ENCODE measurements around the gene USP22. TPM values are rescaled to one million over a fixed set of nuclear protein-coding genes. Genes with fewer than 3 reads are reported as not detected.
"Not testable (repeated sequence)": the region's sequence is repeated elsewhere in the genome, so short reads cannot be mapped to it uniquely, and the experiment has no call there.

The USP22 gene
- total RNA-seq: 100 to 1,000 TPM; 175 to 195 TPM

- no peaks in the 10 kb centered on the region for H3K9me3 Mint-ChIP-seq
- H3K4me1 Mint-ChIP-seq (ENCODE audit: low read depth): peaks cover 39% of the 10 kb centered on the region
- H3K36me3 Mint-ChIP-seq (ENCODE audit: insufficient read depth in 2 of 2): peaks cover 0 to 5% of the 10 kb centered on the region in 2 donors
- H3K27me3 Mint-ChIP-seq (ENCODE audit: low read depth): no peaks in the 10 kb centered on the region
- DNase-seq (peak; percentile 43 to 96), ATAC-seq (replicated peaks in 1 of 2) (peak; percentile 68)
- peak within 1 kb of the TSS; percentile 99 to 100 for H3K4me3 Mint-ChIP-seq
- peak within 1 kb of the TSS; percentile 99 for H3K27ac Mint-ChIP-seq
Measured at GRCh38 chr17:21042458-21043295, at the start of gene USP22. Gene USP22, minus strand, starts transcription at chr17:21043011. Its CDS starts 176 bp downstream, at chr17:21042835.

DNA sequence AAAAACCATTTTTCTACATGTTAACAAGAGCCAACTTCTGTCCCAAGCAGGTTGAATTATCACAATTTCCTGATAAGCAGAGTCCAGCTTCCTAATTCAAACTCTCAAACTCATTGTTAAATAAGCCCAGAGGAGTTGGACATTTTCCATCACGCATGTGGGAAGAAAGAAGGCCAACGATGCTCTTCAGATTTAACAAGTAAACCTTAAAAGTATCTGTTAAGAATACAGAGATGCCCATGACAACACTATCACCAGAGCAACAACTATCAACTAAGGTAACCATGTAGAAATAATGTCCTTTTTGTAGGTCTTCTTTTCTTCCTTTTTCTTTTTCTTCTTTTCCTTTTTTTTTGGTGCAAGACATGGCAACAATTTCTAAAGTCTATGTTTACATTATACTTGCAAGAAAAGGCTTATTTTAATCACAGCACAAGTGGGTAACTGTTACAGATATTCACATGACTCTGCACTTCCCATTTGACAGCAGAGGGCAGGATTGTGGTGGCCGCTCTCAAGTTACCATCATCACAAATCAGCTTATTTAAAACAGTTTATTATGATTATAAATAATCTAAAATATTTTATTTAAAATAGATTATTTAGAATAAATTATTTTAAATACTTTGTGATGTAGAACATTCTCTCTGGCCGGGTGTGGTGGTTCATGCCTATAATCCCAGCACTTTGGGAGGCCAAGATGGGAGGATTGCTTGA, 48.2 kb upstream of the USP22 start:
- Mint-ChIP-seq H3K4me1 (ENCODE audit: low read depth) (peaks cover 9% of the 10 kb centered on the region), H3K9me3 (no peaks in the 10 kb centered on the region), H3K27me3 (ENCODE audit: low read depth) (no peaks in the 10 kb centered on the region), H3K36me3 (ENCODE audit: insufficient read depth in 2 of 2) (no peaks in the 10 kb centered on the region), H3K4me3 (no peak overlapping the region), H3K27ac (no peak overlapping the region)
- DNase-seq (no peak), ATAC-seq (replicated peaks in 1 of 2) (no peak)

DNA sequence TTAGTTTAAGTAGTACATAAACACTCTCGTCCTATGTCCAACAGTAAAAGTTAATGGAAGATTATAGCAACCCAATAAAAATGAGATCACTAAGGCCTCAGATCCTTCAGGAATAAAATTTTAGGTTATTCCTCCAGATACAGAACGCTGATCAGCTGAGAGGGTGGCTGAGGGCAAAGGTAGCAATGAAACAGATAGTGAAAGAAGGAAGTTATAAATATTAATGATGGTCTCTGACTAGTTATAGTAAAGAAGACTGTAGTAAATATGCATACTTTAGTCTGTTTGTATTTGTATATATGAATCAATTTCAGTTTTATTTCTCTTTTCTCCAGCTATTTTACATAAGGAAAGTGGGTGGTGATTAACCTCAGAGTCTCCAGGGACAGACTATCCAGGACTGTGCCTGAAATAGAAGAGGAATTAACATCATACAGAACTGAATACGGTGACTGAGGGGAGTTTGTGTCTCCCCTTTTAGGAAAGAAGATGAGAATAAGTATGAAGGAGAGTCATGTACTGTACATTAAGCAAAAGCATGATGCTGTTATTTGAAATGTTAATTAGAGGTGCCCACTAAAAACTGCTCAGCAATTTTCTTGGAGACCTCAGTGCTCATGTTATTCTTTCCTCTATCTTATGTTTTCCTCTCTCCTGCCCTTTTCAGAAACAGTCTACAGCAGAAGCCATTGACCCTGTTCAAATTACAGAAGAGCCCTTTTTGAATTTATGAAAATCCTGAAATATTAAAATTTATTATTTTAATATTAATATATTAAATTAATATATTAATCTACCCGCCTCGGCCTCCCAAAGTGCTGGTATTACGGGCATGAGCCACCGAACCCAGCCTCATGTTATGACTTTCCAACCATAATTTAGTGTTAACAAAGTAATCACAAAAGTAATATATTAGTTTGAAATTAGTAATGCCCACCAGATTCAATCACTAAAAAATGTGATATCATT, 47.4 kb upstream of the USP22 start:
- Mint-ChIP-seq H3K27me3 (ENCODE audit: low read depth) (no peaks in the 10 kb centered on the region), H3K9me3 (no peaks in the 10 kb centered on the region), H3K27ac (no peak overlapping the region), H3K4me1 (ENCODE audit: low read depth) (peaks cover 9% of the 10 kb centered on the region), H3K36me3 (ENCODE audit: insufficient read depth in 2 of 2) (no peaks in the 10 kb centered on the region), H3K4me3 (no peak overlapping the region)
- no peak for ATAC-seq (replicated peaks in 1 of 2)
- no peak for DNase-seq

DNA sequence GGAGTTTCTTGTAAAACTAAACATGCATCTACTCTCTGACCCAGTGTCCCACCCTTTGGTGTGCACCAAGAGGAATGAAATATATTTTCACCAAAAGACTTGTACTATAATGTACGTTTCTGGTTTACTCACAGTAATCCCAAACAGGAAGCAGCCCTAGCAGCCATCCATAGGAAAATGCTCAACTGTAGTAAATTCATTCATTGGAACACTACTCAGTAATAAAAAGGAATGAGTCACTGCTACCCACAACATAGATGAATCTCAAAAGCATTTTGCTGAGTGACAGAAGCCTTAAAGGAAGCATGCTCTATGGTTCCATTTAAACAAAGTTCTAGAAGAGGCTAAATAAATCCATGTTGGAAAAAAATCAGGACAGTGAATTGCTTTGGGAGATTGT, 46.3 kb upstream of the USP22 start:
- Mint-ChIP-seq H3K27ac (no peak overlapping the region), H3K4me1 (ENCODE audit: low read depth) (peaks cover 9% of the 10 kb centered on the region), H3K4me3 (no peak overlapping the region), H3K36me3 (ENCODE audit: insufficient read depth in 2 of 2) (no peaks in the 10 kb centered on the region), H3K9me3 (no peaks in the 10 kb centered on the region), H3K27me3 (ENCODE audit: low read depth) (no peaks in the 10 kb centered on the region)
- peak in 1 of 2 donors; percentile 45 for ATAC-seq (replicated peaks in 1 of 2)
- no peak for DNase-seq

DNA sequence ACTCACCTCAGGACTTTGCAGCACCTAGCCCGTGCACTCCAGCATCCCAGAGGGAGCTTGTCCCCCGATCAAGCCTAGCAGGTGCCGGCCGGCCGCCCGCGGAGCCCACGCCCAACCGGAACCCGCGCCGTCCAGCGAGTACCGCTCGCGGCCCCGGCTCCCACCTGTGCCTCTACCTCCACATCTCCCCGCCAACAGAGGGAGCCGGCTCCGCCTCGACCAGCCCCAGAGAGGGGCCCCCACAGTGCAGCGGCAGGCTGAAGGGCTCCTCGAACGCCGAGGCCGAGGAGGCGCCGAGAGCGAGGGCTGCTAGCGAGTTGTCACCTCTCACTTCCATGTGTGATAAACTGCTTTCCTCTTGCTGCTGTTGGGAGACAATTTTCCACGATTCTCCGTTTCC, 42.9 kb upstream of the USP22 start:
- ATAC-seq (replicated peaks in 1 of 2) (no peak), DNase-seq (no peak)
- no peaks in the 10 kb centered on the region for H3K36me3 Mint-ChIP-seq (ENCODE audit: insufficient read depth in 2 of 2)
- no peaks in the 10 kb centered on the region for H3K27me3 Mint-ChIP-seq (ENCODE audit: low read depth)
- H3K4me3 Mint-ChIP-seq: no peak overlapping the region
- H3K9me3 Mint-ChIP-seq: no peaks in the 10 kb centered on the region
- H3K4me1 Mint-ChIP-seq (ENCODE audit: low read depth): peaks cover 9% of the 10 kb centered on the region
- H3K27ac Mint-ChIP-seq: no peak overlapping the region

- not testable (repeated sequence) for H3K27ac Mint-ChIP-seq; H3K27me3 Mint-ChIP-seq (ENCODE audit: low read depth); H3K4me3 Mint-ChIP-seq; H3K9me3 Mint-ChIP-seq; ATAC-seq (replicated peaks in 1 of 2); H3K4me1 Mint-ChIP-seq (ENCODE audit: low read depth); H3K36me3 Mint-ChIP-seq (ENCODE audit: insufficient read depth in 2 of 2); DNase-seq
Measured at GRCh38 chr17:21085280-21085679, 42.5 kb upstream of the USP22 start.

- no peaks in the 10 kb centered on the region for H3K27me3 Mint-ChIP-seq (ENCODE audit: low read depth)
- ATAC-seq (replicated peaks in 1 of 2) (no peak), DNase-seq (no peak)
- no peak overlapping the region for H3K27ac Mint-ChIP-seq
- no peak overlapping the region for H3K4me3 Mint-ChIP-seq
- H3K36me3 Mint-ChIP-seq (ENCODE audit: insufficient read depth in 2 of 2): no peaks in the 10 kb centered on the region
- H3K9me3 Mint-ChIP-seq: no peaks in the 10 kb centered on the region
- no peaks in the 10 kb centered on the region for H3K4me1 Mint-ChIP-seq (ENCODE audit: low read depth)
Measured at GRCh38 chr17:21082001-21082436, 39.2 kb upstream of the USP22 start.

- DNase-seq (no peak), ATAC-seq (replicated peaks in 1 of 2) (no peak)
- H3K4me3 Mint-ChIP-seq: no peak overlapping the region
- H3K36me3 Mint-ChIP-seq (ENCODE audit: insufficient read depth in 2 of 2): no peaks in the 10 kb centered on the region
- no peaks in the 10 kb centered on the region for H3K4me1 Mint-ChIP-seq (ENCODE audit: low read depth)
- no peaks in the 10 kb centered on the region for H3K27me3 Mint-ChIP-seq (ENCODE audit: low read depth)
- H3K27ac Mint-ChIP-seq: no peak overlapping the region
- no peaks in the 10 kb centered on the region for H3K9me3 Mint-ChIP-seq
Measured at GRCh38 chr17:21079196-21079595, 36.4 kb upstream of the USP22 start.

- Mint-ChIP-seq H3K4me3 (no peak overlapping the region), H3K36me3 (ENCODE audit: insufficient read depth in 2 of 2) (no peaks in the 10 kb centered on the region), H3K27me3 (ENCODE audit: low read depth) (no peaks in the 10 kb centered on the region), H3K4me1 (ENCODE audit: low read depth) (no peaks in the 10 kb centered on the region), H3K27ac (no peak overlapping the region), H3K9me3 (no peaks in the 10 kb centered on the region)
- DNase-seq (no peak), ATAC-seq (replicated peaks in 1 of 2) (no peak)
Measured at GRCh38 chr17:21078016-21078780, 35.4 kb upstream of the USP22 start.

DNA sequence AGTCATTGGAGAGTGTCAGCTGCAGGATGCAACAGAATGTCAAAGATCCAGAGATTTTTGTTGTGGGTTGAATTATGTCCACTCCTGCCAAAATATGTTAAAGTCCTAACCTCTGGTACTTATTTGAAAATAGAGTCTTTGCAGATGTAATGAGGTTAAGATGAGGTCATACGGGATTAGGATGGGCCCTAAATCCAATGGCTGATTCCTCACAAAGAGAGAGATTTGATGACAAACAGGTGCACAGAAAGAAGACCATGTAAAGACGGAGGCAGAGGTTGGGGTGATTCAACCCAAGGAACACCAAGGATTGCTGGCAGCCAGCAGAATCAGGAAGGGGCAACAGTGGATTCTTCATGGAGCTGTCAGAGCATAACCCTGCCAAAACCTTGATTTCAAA, 34.5 kb upstream of the USP22 start:
- no peak overlapping the region for H3K4me3 Mint-ChIP-seq
- H3K27ac Mint-ChIP-seq: no peak overlapping the region
- ATAC-seq (replicated peaks in 1 of 2): no peak

GRCh38 chr17:21076242-21076641, 33.4 kb upstream of the USP22 start:
- Mint-ChIP-seq H3K36me3 (ENCODE audit: insufficient read depth in 2 of 2) (no peaks in the 10 kb centered on the region), H3K4me3 (no peak overlapping the region), H3K9me3 (no peaks in the 10 kb centered on the region), H3K27ac (no peak overlapping the region), H3K27me3 (ENCODE audit: low read depth) (no peaks in the 10 kb centered on the region), H3K4me1 (ENCODE audit: low read depth) (no peaks in the 10 kb centered on the region)
- DNase-seq (no peak), ATAC-seq (replicated peaks in 1 of 2) (no peak)

More for the DNA sequence above, 34.5 kb upstream of the USP22 start:
- no peaks in the 10 kb centered on the region for H3K36me3 Mint-ChIP-seq (ENCODE audit: insufficient read depth in 2 of 2)
- no peak for DNase-seq
- no peaks in the 10 kb centered on the region for H3K4me1 Mint-ChIP-seq (ENCODE audit: low read depth)
- no peaks in the 10 kb centered on the region for H3K9me3 Mint-ChIP-seq
- H3K27me3 Mint-ChIP-seq (ENCODE audit: low read depth): no peaks in the 10 kb centered on the region

DNA sequence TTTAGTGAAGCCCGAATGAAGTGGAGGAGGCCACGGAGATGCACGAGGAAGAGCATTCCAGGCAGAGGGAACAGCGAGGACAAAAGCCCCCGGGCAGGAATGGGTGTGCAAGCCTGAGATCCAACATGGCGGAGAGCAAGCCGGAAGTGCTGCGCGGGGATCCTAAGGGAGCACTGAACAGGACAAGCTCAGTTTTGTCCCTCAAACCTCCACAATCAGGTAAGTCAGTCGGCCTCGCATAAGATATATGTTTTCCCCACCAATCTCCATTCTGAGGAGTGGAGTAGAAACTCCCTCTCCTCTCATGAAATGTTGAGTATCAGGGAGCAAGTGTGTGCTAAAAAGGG, 32.9 kb upstream of the USP22 start:
- no peaks in the 10 kb centered on the region for H3K36me3 Mint-ChIP-seq (ENCODE audit: insufficient read depth in 2 of 2)
- ATAC-seq (replicated peaks in 1 of 2) (no peak), DNase-seq (no peak)
- H3K9me3 Mint-ChIP-seq: no peaks in the 10 kb centered on the region
- no peaks in the 10 kb centered on the region for H3K4me1 Mint-ChIP-seq (ENCODE audit: low read depth)
- no peak overlapping the region for H3K4me3 Mint-ChIP-seq
- no peak overlapping the region for H3K27ac Mint-ChIP-seq
- no peaks in the 10 kb centered on the region for H3K27me3 Mint-ChIP-seq (ENCODE audit: low read depth)
